CD4-positive, alpha-beta T cell treated with Interleukin-6 at 100 ng/mL for 8 hours (primary cell): ENCODE results near the gene BEST2.
"Not testable (repeated sequence)": the region's sequence is repeated elsewhere in the genome, so short reads cannot be mapped to it uniquely, and the experiment has no call there.

Experiments used
- DNase-seq: peaks from one replicate; pipeline ENCODE4 v3.0.0-alpha.2; 2020; ENCODE audit warnings: mixed read lengths, low spot score

BEST2 gene

GRCh38 chr19:12788042-12788681, 36.6 kb downstream of the BEST2 start:
- no peak for DNase-seq

GRCh38 chr19:12788682-12789097, 37.1 kb downstream of the BEST2 start:
- peak; percentile 37 for DNase-seq

GRCh38 chr19:12789098-12789903, 37.7 kb downstream of the BEST2 start:
- no peak for DNase-seq

- peak; percentile 91 for DNase-seq
Observed at GRCh38 chr19:12789904-12790619, 38.5 kb downstream of the BEST2 start.

- DNase-seq: no peak
Observed at GRCh38 chr19:12790628-12791344, 39.2 kb downstream of the BEST2 start.

- peak; percentile 98 for DNase-seq
Observed at GRCh38 chr19:12791345-12792050, 39.9 kb downstream of the BEST2 start, which contains the start of gene JUNB. JUNB (plus strand) TSS chr19:12791486; CDS start chr19:12791772, 286 bp downstream.

- peak; percentile 76 for DNase-seq
Observed at GRCh38 chr19:12792051-12792852, 40.7 kb downstream of the BEST2 start.

- no peak for DNase-seq
Observed at GRCh38 chr19:12792853-12793289, 41.3 kb downstream of the BEST2 start.

GRCh38 chr19:12793290-12794195, 42.0 kb downstream of the BEST2 start:
- peak; percentile 93 for DNase-seq

- DNase-seq: no peak
Observed at GRCh38 chr19:12794196-12794941, 42.8 kb downstream of the BEST2 start.

- no peak for DNase-seq
Observed at GRCh38 chr19:12794971-12795381, 43.4 kb downstream of the BEST2 start.

GRCh38 chr19:12796146-12797071, 44.8 kb downstream of the BEST2 start:
- DNase-seq: peak; percentile 79

GRCh38 chr19:12797141-12797587, 45.6 kb downstream of the BEST2 start:
- DNase-seq: no peak

GRCh38 chr19:12797607-12798006, 46.0 kb downstream of the BEST2 start:
- not testable (repeated sequence) for DNase-seq

GRCh38 chr19:12799742-12800465, 48.3 kb downstream of the BEST2 start:
- DNase-seq: no peak

GRCh38 chr19:12800466-12800770, 48.8 kb downstream of the BEST2 start:
- no peak for DNase-seq

- no peak for DNase-seq
Observed at GRCh38 chr19:12800923-12801465, 49.4 kb downstream of the BEST2 start.
